Measurements from ENCODE around the gene MAP4K5.

- no peak for TF ChIP-seq PATZ1 (CRISPR knock-in tag; IDR thresholded peaks at IDR 0.05; ENCODE audit: borderline replicate concordance)
- no peak for TF ChIP-seq RARB (CRISPR knock-in tag; IDR thresholded peaks at IDR 0.05)
- no peak for TF ChIP-seq ZNF565 (CRISPR knock-in tag; conservative IDR thresholded peaks at IDR 0.05; ENCODE audit: low read depth)
- no peak for TF ChIP-seq ZNF8 (CRISPR knock-in tag; IDR thresholded peaks at IDR 0.05)
- no peak for TF ChIP-seq ZNF70 (CRISPR knock-in tag; IDR thresholded peaks at IDR 0.05)
- no peak for TF ChIP-seq GLIS3 (CRISPR knock-in tag; IDR thresholded peaks at IDR 0.05)
- TF ChIP-seq TOX (CRISPR knock-in tag; IDR thresholded peaks at IDR 0.05; ENCODE audit: borderline replicate concordance), result no peak
- TF ChIP-seq PPARA (CRISPR knock-in tag; IDR thresholded peaks at IDR 0.05; ENCODE audit: borderline replicate concordance), result no peak
These were observed 10.4 kb downstream of the MAP4K5 start for GRCh38 chr14:50521912-50522341.
